ENCODE measurements around the gene COL23A1. TPM values are rescaled to one million over a fixed set of nuclear protein-coding genes. Genes with fewer than 3 reads are reported as not detected.
A peak's percentile ranks its signal among the peaks of the same experiment; 100 is the strongest.

COL23A1 gene
- polyA plus RNA-seq, 3 donors: 0.11 to 0.21 TPM; not detected in 1

- H3K4me3 ChIP-seq (replicated peaks in 1 of 3; ENCODE audit: low read depth in 2 of 3, low read length in 3 of 3): no peak overlapping the region
- 91% methylated on average over 10 of the region's 11 CpGs for WGBS (ENCODE audit: insufficient coverage)
- peaks cover 45 to 46% of the 10 kb centered on the region in 2 donors for H3K4me1 ChIP-seq (ENCODE audit: control insufficient read depth in 1 of 2, insufficient read depth in 2 of 2, low read length in 2 of 2)
- no peak overlapping the region for H3K27ac ChIP-seq (ENCODE audit: low read depth in 1 of 2, low read length in 2 of 2)
- peaks cover 0 to 3% (median 0%) of the 10 kb centered on the region in 7 donors for H3K9me3 Mint-ChIP-seq
- no peak for DNase-seq
- no peak for TF ChIP-seq CTCF (IDR thresholded peaks at IDR 0.05)
- H2AFZ ChIP-seq (ENCODE audit: insufficient read depth, low read depth, low read length, poor library complexity, severe bottlenecking): no peak overlapping the region
- no peaks in the 10 kb centered on the region for H4K20me1 ChIP-seq (ENCODE audit: insufficient read depth, low read length)
- H3K79me2 ChIP-seq (ENCODE audit: insufficient read depth, low read length): peaks cover 18% of the 10 kb centered on the region
- H3K36me3 ChIP-seq (replicated peaks in 1 of 2; ENCODE audit: control insufficient read depth in 1 of 2, insufficient read depth in 2 of 2, low read length in 2 of 2): no peaks in the 10 kb centered on the region
- peak overlapping the region in 1 of 7 donors; percentile 42 for H3K27ac Mint-ChIP-seq
- H3K27me3 ChIP-seq (ENCODE audit: control insufficient read depth in 2 of 2, insufficient read depth in 2 of 2, low read length in 2 of 2): no peaks in the 10 kb centered on the region
- H3K4me1 Mint-ChIP-seq: peaks cover 51% of the 10 kb centered on the region
- H3K4me3 Mint-ChIP-seq: no peak overlapping the region
- no peaks in the 10 kb centered on the region for H3K9me3 ChIP-seq (replicated peaks in 1 of 2; ENCODE audit: control insufficient read depth in 1 of 2, insufficient read depth in 1 of 2, low read length in 2 of 2)
- no peak overlapping the region for H3K4me2 ChIP-seq (replicated peaks; ENCODE audit: extremely low read depth, low read length, poor library complexity, severe bottlenecking)
- intact Hi-C loops (cut with micrococcal nuclease): no loop called here
- H3K36me3 Mint-ChIP-seq: no peaks in the 10 kb centered on the region
- no peak overlapping the region for H3K9ac ChIP-seq (ENCODE audit: insufficient read depth, low read length, poor library complexity, severe bottlenecking)
- H3K27me3 Mint-ChIP-seq (ENCODE audit: low read depth in 3 of 3): peaks cover 0 to 5% (median 2%) of the 10 kb centered on the region in 3 donors
These were observed 58.4 kb downstream of the COL23A1 start for GRCh38 chr5:178531786-178532185.

- Histone ChIP-seq H3K79me2 (ENCODE audit: insufficient read depth, low read length) (peaks cover 12% of the 10 kb centered on the region), H3K4me1 (ENCODE audit: control insufficient read depth in 1 of 2, insufficient read depth in 2 of 2, low read length in 2 of 2) (peaks cover 37 to 45% of the 10 kb centered on the region in 2 donors), H3K4me2 (replicated peaks; ENCODE audit: extremely low read depth, low read length, poor library complexity, severe bottlenecking) (no peak overlapping the region), H3K27ac (ENCODE audit: low read depth in 1 of 2, low read length in 2 of 2) (no peak overlapping the region), H3K9me3 (replicated peaks in 1 of 2; ENCODE audit: control insufficient read depth in 1 of 2, insufficient read depth in 1 of 2, low read length in 2 of 2) (no peaks in the 10 kb centered on the region), H3K4me3 (replicated peaks in 1 of 3; ENCODE audit: low read depth in 2 of 3, low read length in 3 of 3) (no peak overlapping the region), H3K36me3 (replicated peaks in 1 of 2; ENCODE audit: control insufficient read depth in 1 of 2, insufficient read depth in 2 of 2, low read length in 2 of 2) (no peaks in the 10 kb centered on the region), H3K27me3 (ENCODE audit: control insufficient read depth in 2 of 2, insufficient read depth in 2 of 2, low read length in 2 of 2) (no peaks in the 10 kb centered on the region), H3K9ac (ENCODE audit: insufficient read depth, low read length, poor library complexity, severe bottlenecking) (no peak overlapping the region), H4K20me1 (ENCODE audit: insufficient read depth, low read length) (no peaks in the 10 kb centered on the region), H2AFZ (ENCODE audit: insufficient read depth, low read depth, low read length, poor library complexity, severe bottlenecking) (no peak overlapping the region)
- no peak for TF ChIP-seq CTCF (IDR thresholded peaks at IDR 0.05)
- H3K4me3 Mint-ChIP-seq: no peak overlapping the region
- 96% methylated on average over 7 of the region's 7 CpGs for WGBS (ENCODE audit: insufficient coverage)
- H3K4me1 Mint-ChIP-seq: peaks cover 53% of the 10 kb centered on the region
- H3K27me3 Mint-ChIP-seq (ENCODE audit: low read depth in 3 of 3): peaks cover 0 to 5% (median 2%) of the 10 kb centered on the region in 3 donors
- H3K27ac Mint-ChIP-seq: no peak overlapping the region
- intact Hi-C loops (cut with micrococcal nuclease): no loop called here
- peaks cover 0 to 3% (median 0%) of the 10 kb centered on the region in 7 donors for H3K9me3 Mint-ChIP-seq
- DNase-seq: no peak
- no peaks in the 10 kb centered on the region for H3K36me3 Mint-ChIP-seq
These were observed 59.7 kb downstream of the COL23A1 start for GRCh38 chr5:178530526-178530925.
